Mucosa of gallbladder (tissue), 1 donor: Measurements from ENCODE around the gene SLAIN1. TPM values are rescaled to one million over a fixed set of nuclear protein-coding genes. Genes with fewer than 3 reads are reported as not detected.

Experiments used
- DNase-seq: peaks from one replicate; pipeline ENCODE4 v3.0.0-alpha.2; 2020; ENCODE audit warnings: low spot score
- total RNA-seq: library from RNA; stranded (reverse); gene quantifications from one replicate; pipeline ENCODE4 v1.2.1, GENCODE V29; 2021
- donor health status: DM: no; HTN: no; CAD: no.

SLAIN1 gene
- total RNA-seq, 1 donor from 2014 or later, result 9.7 TPM

- DNase-seq, result no peak
Observed at GRCh38 chr13:77714119-77714755, 16.8 kb downstream of the SLAIN1 start.

- no peak for DNase-seq
Observed at GRCh38 chr13:77715233-77715891, 17.9 kb downstream of the SLAIN1 start.

- DNase-seq, result no peak
Observed at GRCh38 chr13:77716692-77717091, 19.2 kb downstream of the SLAIN1 start.

GRCh38 chr13:77717508-77717907 lies 20.0 kb downstream of the SLAIN1 start:
- DNase-seq, result no peak

GRCh38 chr13:77719128-77719527 lies 21.6 kb downstream of the SLAIN1 start:
- DNase-seq, result no peak

GRCh38 chr13:77720988-77721387 lies 23.5 kb downstream of the SLAIN1 start:
- no peak for DNase-seq

- DNase-seq, result no peak
Observed at GRCh38 chr13:77724092-77724491, 26.6 kb downstream of the SLAIN1 start.

- DNase-seq, result no peak
Observed at GRCh38 chr13:77725071-77725470, 27.6 kb downstream of the SLAIN1 start.

GRCh38 chr13:77728265-77729125 lies 31.0 kb downstream of the SLAIN1 start:
- no peak for DNase-seq

GRCh38 chr13:77729502-77730221 lies 32.2 kb downstream of the SLAIN1 start:
- DNase-seq, result no peak

GRCh38 chr13:77730572-77730971 lies 33.1 kb downstream of the SLAIN1 start:
- no peak for DNase-seq

- DNase-seq, result no peak
Observed at GRCh38 chr13:77732287-77732686, 34.8 kb downstream of the SLAIN1 start.

- no peak for DNase-seq
Observed at GRCh38 chr13:77733674-77734073, 36.2 kb downstream of the SLAIN1 start.

- DNase-seq, result no peak
Observed at GRCh38 chr13:77737583-77738200, 40.2 kb downstream of the SLAIN1 start.

GRCh38 chr13:77740097-77740735 lies 42.7 kb downstream of the SLAIN1 start:
- no peak for DNase-seq

- no peak for DNase-seq
Observed at GRCh38 chr13:77740931-77741596, 43.6 kb downstream of the SLAIN1 start.

GRCh38 chr13:77741597-77741972 lies 44.1 kb downstream of the SLAIN1 start:
- no peak for DNase-seq

- DNase-seq, result no peak
Observed at GRCh38 chr13:77742801-77743200, 45.3 kb downstream of the SLAIN1 start.

- no peak for DNase-seq
Observed at GRCh38 chr13:77745784-77746183, 48.3 kb downstream of the SLAIN1 start.

- no peak for DNase-seq
Observed at GRCh38 chr13:77749344-77749880, 51.9 kb downstream of the SLAIN1 start.
